GM18951 (cell line): ENCODE measurements around the gene HTR1B.

Experiments
- POLR2A ChIP-seq: IDR thresholded peaks from 4 replicates; pipeline ENCODE4 v1.6.1; 2011; ENCODE audit warnings: mild to moderate bottlenecking; ENCODE audit not compliant: insufficient read length, insufficient read depth; ENCODE audit errors: extremely low read depth
- in situ Hi-C: fragments of 300-500 bp; cut with MboI; formaldehyde crosslinking; loops from one replicate; pipeline ENCODE4 v1.12.0; 2022; ENCODE audit warnings: low sequenced_read_pairs, mixed read lengths, inconsistent platforms; ENCODE audit not compliant: unreplicated experiment

HTR1B gene

DNA sequence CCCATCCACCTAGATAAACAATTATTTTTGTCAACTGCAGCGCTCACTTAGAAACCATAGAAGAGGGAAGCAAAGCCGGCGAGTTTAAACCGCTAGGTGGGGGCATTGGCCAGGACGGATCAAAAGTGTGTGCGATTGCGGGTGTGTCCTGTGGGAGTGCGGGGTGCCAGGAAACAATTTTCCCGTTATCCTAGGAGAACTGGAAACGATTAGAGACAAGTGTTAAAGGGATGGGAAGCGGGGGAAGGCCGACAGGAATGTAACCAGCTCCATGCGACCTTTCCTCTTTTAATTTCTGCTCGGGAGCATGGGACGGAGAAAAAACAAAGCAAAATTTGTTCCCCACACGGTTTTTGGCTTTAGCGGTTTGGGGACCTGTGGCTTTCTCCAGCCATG, 2.8 kb upstream of the HTR1B start:
- in situ Hi-C loops: loop anchor here (25.0 kb wide), 1 partner anchor 1529 kb away; no protein-coding TSS in a partner anchor
- TF ChIP-seq POLR2A: no peak

DNA sequence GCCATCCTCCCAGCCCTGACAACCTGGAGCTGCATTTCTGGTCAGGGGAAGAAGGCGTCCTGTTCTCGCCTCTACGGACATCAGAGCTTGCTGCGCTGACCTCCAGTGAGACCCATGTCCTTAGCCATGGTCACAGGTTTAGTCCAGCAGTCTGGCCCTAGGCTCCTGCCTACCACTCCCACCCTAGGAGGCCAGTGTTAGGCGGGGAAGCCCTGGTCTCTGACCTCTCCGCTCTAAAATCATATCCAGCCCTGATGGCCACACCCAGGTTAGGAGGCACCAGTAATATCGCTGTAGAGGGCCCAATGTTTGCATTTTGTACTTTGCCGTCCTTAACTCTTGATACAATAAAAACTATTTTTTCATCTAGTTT, 1.2 kb upstream of the HTR1B start:
- TF ChIP-seq POLR2A: no peak
- in situ Hi-C loops: loop anchor here (25.0 kb wide), 1 partner anchor 1527 kb away; no protein-coding TSS in a partner anchor

DNA sequence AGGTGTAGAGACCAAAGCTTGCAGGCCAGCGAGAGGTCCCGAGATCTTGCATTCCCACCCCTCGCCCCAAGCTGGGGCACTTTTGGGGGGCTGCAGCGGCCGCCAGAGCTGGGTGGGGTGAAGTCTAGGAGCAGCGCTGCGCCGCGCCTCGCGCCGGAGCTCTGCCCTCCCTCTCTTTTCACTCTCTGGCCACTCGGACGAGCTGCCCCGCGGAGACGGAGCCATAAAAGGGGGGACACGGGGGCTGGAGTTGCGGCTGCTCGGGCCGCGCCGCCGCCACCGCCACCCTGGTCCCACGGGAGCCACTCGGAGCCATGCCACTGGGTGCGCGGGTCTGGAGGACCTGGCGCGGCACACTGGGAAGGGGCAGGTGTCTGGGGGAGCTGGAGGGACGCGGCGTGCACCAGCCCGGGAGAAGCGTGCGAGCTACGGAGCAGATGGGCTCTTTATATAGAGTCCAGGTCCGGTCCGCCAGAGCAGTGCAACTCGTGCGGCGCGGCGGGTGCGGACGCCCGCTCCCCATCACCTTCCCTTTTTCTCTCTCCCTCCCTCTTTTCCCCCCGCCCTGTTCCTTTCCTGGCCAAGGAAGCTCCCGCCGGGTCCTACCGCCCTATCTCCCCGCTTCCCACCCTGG, 687 bp upstream of the HTR1B start:
- TF ChIP-seq POLR2A: no peak
- in situ Hi-C loops: loop anchor here (25.0 kb wide), 1 partner anchor 1527 kb away; no protein-coding TSS in a partner anchor

DNA sequence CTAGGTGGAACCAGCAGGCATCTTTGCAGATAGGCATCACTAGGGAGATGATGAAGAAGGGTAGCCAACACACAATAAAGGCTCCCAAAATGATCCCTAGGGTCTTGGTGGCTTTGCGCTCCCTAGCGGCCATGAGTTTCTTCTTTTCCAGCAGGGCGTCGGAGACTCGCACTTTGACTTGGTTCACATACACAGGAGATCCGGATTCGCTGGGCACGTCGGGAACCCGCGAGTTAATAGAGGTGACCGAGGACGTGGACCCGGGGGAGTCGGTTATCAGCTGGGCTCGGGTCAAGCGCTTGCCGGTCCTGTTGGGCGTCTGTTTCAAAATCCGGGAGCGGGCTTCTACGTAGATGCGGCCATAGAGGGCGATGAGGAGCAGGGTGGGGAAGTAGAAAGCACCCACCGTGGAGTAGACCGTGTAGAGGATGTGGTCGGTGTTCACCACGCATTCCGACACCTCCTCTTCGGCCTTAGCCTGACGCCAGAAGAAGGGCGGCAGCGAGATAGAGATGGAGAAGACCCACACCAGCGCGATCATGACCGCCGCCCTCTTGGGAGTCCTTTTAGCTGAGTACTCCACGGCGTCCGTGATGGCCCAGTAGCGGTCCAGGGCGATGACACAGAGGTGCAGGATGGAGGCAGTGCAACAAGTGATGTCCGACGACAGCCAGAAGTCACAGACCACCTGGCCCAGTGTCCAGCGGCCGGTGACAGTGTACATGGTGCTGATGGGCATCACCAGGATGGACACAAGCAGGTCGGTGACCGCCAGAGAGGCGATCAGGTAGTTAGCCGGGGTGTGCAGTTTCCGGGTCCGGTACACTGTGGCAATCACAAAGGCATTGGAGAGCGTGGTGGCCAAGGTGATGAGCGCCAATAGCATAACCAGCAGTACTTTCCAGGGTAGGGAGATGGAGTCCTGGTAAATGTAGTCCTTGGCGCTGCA, 658 bp downstream of the HTR1B start:
- in situ Hi-C loops: loop anchor here (25.0 kb wide), 1 partner anchor 1525 kb away; no protein-coding TSS in a partner anchor
- TF ChIP-seq POLR2A: no peak

DNA sequence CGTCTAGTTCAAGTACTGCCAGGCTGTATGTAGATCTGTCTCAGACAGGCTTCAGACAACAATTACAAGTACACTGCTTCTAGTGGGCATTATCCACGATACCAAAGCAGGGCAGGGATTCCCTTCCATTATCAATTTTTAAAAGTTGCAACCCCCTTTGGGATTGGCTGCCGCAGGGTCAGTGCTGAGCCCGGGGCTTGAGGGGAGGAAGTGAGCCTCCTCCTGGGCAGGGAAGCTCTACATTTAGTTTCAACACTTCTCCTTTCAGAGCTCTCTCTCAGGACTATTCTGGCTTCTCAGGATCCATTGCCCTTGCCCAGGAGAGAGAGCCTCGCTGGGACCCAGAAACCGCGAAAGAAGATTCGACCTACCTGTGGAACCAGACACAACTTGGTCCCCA, 1.5 kb downstream of the HTR1B start:
- in situ Hi-C loops: loop anchor here (25.0 kb wide), 1 partner anchor 1524 kb away; no protein-coding TSS in a partner anchor
- no peak for TF ChIP-seq POLR2A

DNA sequence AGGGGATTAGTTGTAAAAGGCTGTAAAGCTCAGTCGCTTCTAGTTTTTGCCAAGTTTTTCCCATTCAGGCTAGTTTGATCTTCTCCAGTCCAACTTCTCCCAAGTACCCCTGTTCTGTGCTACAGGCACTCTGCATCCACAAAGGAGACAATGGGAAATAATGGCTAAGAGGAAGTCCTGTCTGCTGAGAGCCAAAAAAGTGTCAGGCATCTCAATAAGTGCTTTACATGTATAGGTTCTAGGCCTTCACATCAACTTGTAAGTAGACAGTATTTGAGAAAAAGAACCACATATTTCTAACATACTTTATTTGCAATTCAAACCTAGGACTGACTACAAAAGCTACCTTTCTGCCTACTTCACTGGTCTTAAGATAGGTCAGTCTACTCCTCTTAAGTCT, 4.9 kb downstream of the HTR1B start:
- in situ Hi-C loops: loop anchor here (25.0 kb wide), 1 partner anchor 1521 kb away; no protein-coding TSS in a partner anchor
- no peak for TF ChIP-seq POLR2A

DNA sequence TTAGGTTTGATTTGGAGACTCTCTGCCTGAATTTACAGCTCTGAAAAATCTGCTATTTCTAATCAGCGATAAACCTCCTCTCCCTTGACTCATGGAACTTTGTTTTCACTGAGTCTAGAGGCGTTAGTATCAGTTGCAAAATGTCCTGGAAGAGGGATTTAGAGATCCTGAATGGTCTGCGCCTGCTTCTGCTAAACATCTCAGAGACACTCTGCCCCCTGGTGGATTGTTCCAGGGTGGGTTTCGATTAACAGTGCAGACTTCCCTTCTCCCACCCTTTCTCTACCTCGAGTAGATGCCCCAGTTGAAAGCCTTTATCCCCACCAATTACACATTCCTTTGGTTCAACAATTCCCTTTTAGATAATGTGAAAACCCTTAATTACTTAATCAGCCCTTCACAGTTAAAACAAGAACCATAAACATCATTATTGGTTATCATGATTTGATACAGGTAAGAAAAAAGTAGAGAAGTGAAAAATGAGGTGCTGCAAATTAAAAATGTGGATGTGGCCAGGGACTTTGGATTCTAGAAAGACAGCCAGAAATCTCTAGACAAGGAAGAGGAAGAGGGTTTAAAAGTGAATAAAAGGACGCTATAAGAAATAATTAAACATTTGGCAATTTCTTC, 5.5 kb downstream of the HTR1B start:
- TF ChIP-seq POLR2A: no peak
- in situ Hi-C loops: loop anchor here (25.0 kb wide), 1 partner anchor 1521 kb away; no protein-coding TSS in a partner anchor

DNA sequence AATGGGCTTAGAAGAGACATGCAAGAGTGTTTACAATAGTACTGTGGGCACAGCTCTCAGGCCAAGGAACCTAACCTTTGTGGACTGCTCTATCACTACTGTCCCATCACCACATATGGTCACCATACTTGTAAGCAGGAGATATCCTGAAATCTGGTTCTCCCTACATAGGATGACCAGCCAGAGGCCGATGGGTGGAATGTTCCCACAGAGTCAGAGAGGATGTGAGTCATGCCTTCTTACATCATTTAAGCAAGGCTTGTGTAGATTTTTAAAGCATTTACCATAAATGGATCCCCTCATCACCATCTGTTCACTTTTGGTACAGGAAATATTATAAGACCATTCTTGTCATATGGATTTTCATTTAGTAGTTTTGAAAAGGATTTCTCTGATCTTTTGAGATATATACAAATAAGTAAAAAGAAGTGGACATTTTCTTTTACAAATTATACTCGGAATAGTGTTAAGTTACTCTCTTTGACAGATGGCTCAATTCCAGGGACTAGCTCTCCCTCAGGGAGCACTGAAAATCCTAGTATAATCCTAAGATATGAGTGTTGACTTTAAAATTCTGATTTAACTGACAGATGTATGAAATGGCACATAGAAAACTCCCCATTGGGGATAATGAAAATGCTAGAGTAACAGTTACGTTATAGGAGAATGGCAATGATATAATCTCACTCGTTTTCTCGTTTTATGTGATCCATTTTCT, 6.6 kb downstream of the HTR1B start:
- in situ Hi-C loops: loop anchor here (25.0 kb wide), 1 partner anchor 1519 kb away; no protein-coding TSS in a partner anchor
- no peak for TF ChIP-seq POLR2A

DNA sequence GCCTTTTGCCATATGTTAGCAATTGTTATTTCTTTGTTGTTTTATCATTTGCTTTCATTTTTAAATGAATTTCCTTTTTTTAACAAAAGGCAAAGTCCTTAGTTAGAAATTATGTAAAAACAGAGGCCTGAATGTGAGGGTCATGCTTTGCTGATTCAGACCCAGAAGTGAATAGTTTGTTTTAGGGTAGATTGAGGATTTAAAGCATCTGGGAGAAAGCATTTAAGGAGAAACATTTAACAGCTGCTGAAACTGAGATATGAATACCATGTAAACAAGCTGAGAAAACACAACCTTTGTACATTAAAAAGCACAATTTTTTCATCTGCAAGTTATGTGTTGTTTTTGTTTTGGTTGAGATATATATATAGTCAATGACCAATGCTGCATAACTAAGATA, 8.0 kb downstream of the HTR1B start:
- in situ Hi-C loops: loop anchor here (25.0 kb wide), 1 partner anchor 1518 kb away; no protein-coding TSS in a partner anchor
- no peak for TF ChIP-seq POLR2A

DNA sequence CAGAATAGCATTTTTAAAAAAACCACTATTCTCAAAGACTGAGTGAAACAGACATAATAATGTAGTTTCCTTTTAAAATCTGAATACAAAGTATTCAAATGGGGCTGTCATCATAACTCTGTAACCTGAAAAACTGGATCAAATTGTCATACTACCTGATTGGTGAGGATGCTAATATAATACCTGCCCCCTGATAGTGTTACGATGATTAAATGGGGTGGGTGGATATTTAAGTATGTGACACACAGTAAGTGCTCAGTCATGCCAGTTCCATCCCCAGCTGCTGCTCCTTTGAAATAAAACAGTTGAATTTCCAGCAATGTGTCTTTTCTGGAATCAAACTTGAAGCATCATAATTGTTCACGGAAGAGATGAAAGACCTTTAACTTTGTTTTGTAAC, 8.9 kb downstream of the HTR1B start:
- TF ChIP-seq POLR2A: no peak
- in situ Hi-C loops: loop anchor here (25.0 kb wide), 1 partner anchor 1517 kb away; no protein-coding TSS in a partner anchor

DNA sequence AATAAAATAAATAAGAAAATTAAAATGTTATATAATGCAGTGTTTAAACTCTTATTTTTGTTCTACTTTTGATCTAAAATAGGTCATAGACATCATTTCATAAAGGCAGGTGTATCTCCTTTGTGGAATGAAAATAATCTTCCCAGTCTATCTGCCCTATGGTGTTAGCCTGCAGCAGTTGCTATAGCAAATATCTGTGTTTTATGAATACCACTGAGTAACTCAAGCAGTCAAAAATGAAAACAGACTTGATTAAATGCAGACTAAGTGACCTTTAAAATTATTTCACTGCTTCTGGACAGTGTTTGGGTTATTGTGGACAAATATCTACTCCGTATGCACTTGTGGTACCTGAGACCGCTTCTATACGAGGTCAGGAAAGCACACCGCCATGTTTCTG, 11.8 kb downstream of the HTR1B start:
- in situ Hi-C loops: loop anchor here (25.0 kb wide), 1 partner anchor 1514 kb away; no protein-coding TSS in a partner anchor
- no peak for TF ChIP-seq POLR2A

DNA sequence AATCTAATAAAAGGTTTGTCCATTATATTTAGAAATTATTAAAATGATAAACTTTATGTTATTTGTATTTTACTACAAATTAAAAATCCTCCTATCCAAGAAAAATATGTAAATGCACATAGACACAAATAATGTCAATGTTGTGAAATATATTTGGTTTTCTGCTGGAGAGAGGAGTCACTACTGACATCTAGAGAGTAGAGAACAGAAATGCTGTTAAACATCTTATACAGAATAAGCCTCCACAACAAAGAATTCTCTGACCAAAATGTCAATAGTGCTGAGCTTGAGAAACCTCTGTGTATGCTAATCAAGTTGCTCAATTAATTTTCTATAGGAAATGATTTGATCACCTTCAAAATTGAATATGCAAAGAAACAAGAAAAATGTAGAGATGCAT, 12.4 kb downstream of the HTR1B start:
- in situ Hi-C loops: loop anchor here (25.0 kb wide), 1 partner anchor 1514 kb away; no protein-coding TSS in a partner anchor
- TF ChIP-seq POLR2A: no peak

DNA sequence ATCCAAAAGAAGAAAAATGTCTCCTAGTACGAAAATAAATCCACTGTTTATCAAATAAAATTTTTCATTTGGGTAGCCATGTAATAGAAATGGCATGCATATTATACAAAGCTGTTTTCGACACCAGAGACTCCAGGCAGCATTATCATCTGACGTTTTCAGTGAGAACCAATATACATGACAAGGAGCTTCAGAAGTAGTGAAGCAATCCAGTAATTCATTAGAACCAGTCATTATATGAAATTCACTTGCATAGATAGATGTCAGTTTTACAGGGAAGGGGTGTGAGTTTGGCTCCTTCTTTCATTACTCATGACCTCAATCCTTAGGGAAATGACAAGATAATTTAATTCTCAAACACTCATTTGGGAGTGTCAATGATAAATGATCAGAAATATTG, 14.7 kb downstream of the HTR1B start:
- in situ Hi-C loops: no loop called here
- no peak for TF ChIP-seq POLR2A

DNA sequence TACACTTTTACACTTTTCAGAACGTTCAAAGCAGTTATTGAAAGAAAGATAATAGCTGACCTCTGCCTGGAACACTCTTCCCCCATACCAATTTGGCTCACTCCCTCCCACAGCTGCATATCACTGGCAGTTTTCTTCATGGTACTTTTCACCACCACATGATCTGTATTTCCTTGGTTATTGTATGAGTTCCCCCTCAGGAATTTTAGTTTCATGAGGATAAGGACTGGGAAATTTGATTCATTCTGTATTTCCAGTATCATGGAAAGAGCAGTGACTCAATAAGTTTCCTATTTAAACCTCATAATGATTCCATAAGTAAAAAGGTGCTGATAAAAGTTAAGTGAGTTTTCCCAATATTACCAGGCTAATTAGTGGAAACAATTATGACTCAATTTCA, 16.0 kb downstream of the HTR1B start:
- in situ Hi-C loops: no loop called here

More for the DNA sequence above, 16.0 kb downstream of the HTR1B start:
- TF ChIP-seq POLR2A: no peak
